Activated CD4-positive, alpha-beta T cell treated with anti-CD3 and anti-CD28 coated beads, Interleukin-2, amount 50 U/mL, for 16 hours (primary cell): Measurements from ENCODE around the gene MICU1.

Source experiments
- DNase-seq: peaks from one replicate; pipeline ENCODE4 v3.0.0-alpha.2; 2020

The MICU1 gene

GRCh38 chr10:72626444-72626754 is 520 bp upstream of the MICU1 start:
- DNase-seq: no peak

GRCh38 chr10:72625276-72625607 is 637 bp downstream of the MICU1 start:
- no peak for DNase-seq

GRCh38 chr10:72622271-72622670 is 3.6 kb downstream of the MICU1 start:
- DNase-seq: no peak

- DNase-seq: no peak
Observed at GRCh38 chr10:72616716-72617115, 9.2 kb downstream of the MICU1 start.

GRCh38 chr10:72615970-72616369 is 9.9 kb downstream of the MICU1 start:
- DNase-seq: no peak

GRCh38 chr10:72612203-72612826 is 13.6 kb downstream of the MICU1 start:
- no peak for DNase-seq

GRCh38 chr10:72611783-72612182 is 14.1 kb downstream of the MICU1 start:
- DNase-seq: no peak

- DNase-seq: no peak
Observed at GRCh38 chr10:72610466-72610865, 15.4 kb downstream of the MICU1 start.

- DNase-seq: no peak
Observed at GRCh38 chr10:72605122-72605521, 20.8 kb downstream of the MICU1 start.

- DNase-seq: no peak
Observed at GRCh38 chr10:72601144-72601543, 24.7 kb downstream of the MICU1 start.

GRCh38 chr10:72598769-72599701 is 26.8 kb downstream of the MICU1 start:
- DNase-seq: no peak

GRCh38 chr10:72597897-72598296 is 28.0 kb downstream of the MICU1 start:
- no peak for DNase-seq

GRCh38 chr10:72595436-72595835 is 30.4 kb downstream of the MICU1 start:
- no peak for DNase-seq

- no peak for DNase-seq
Observed at GRCh38 chr10:72593963-72594362, 31.9 kb downstream of the MICU1 start.

GRCh38 chr10:72588266-72588665 is 37.6 kb downstream of the MICU1 start:
- no peak for DNase-seq

- DNase-seq: no peak
Observed at GRCh38 chr10:72587568-72587967, 38.3 kb downstream of the MICU1 start.

- DNase-seq: no peak
Observed at GRCh38 chr10:72574636-72575035, 51.2 kb downstream of the MICU1 start.

GRCh38 chr10:72573079-72573478 is 52.8 kb downstream of the MICU1 start:
- no peak for DNase-seq

- DNase-seq: no peak
Observed at GRCh38 chr10:72567889-72568640, 57.8 kb downstream of the MICU1 start.

GRCh38 chr10:72567421-72567820 is 58.5 kb downstream of the MICU1 start:
- no peak for DNase-seq

GRCh38 chr10:72564596-72564995 is 61.3 kb downstream of the MICU1 start:
- peak; percentile 84 for DNase-seq

GRCh38 chr10:72563327-72563932 is 62.4 kb downstream of the MICU1 start:
- DNase-seq: peak; percentile 88

- DNase-seq: peak; percentile 27
Observed at GRCh38 chr10:72561745-72562166, 64.1 kb downstream of the MICU1 start.
